GM21423 (cell line): ENCODE results near the gene SAV1.
"Not testable (repeated sequence)": the region's sequence is repeated elsewhere in the genome, so short reads cannot be mapped to it uniquely, and the experiment has no call there.

ENCODE experiments used
- ATAC-seq: cut with Tn5 transposase; IDR thresholded peaks from one replicate; pipeline ENCODE4 v1.9.1; 2021; ENCODE audit warnings: mild to moderate bottlenecking, moderate library complexity; ENCODE audit not compliant: unreplicated experiment

SAV1 gene

DNA sequence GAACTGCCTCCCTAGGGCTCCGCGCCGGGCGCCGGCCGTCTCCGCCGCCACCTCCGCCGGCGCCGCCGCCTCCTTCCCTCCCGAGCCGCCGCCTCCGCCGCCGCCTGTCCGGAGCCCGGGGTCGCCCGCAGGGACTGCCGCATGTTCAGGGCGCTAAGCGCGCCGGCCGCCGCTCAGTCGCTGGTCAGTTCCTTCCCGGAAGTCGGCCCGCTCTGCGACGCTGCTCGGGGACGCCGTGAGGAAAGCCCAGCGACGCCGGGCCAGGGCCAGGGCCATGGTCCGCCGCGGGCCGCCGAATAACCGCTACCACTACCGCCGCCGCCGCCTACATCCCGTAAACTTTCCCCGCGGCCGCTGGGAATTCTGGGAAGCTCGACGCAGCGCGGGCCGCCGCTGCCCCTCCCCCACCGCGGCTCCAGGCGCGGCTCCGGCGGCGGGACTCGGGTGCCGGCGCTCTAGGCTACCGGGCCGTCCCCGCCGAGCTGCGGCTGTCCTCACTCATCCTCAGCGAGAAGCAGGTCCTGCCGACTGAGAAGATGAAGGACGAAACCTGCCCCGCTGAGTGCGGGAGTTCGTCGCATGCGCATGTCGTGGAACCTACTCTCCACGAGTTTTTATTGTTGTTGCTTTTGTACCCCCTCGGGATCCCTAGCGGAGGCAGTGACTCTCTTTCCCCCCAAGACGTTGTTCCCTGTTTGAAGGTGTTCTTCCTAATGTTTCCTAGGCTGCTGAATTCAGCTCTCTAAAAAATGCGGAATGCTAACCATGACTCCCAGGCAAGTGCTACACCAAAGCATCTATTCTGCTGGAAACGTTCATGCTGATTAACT is at the start of gene SAV1:
SAV1 (minus strand) TSS at position 311 of the 830 bp plus-strand sequence. CDS start 339 bp downstream, outside the sequence.
- peak; percentile 64 for ATAC-seq

DNA sequence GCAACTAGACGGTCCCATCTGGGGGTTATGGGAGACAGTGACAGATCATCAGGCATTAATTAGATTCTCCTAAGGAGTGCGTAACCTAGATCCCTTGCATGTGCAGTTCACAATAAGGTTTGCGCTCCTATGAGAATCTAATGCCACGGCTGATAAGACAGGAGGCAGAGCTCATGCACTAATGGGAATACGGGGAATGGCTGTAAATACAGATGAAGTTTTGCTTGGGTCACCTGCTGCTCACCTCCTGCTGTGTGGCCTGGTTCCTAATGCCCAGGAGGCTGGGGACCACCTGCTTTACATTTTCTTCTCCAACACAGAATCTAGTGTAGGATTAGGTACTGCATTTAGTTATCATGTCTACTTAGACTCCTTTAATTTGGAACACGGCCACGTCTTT is 49.7 kb upstream of the SAV1 start:
- no peak for ATAC-seq

DNA sequence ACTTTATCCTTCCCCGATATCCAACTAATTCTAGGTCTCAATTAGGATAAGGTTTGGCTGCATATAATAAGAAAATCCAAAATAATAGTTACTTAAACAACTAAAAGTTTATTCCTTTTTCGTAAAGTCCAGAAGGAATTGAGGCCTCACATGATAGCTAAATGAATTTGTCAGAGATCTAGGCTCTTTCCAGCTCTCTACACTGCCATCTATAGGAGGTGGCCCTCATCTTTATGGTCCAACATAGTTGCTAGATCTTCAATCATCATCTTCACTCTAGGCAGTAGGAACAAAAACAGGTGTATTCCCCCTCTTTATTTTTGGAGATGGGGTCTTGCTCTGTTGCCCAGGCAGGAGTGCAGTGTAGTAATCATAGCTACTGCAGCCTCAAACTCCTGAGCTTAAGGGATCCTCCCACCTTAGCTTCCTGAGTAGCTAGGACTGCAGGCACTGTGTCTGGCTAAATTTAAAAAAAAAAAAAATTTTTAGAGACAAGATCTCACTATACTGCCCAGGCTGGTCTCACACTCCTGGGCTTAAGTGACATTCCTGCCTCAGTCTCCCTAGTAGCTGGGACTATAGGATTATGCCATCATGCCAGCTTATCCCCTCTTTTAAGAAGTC is 46.5 kb upstream of the SAV1 start:
- ATAC-seq, result no peak

DNA sequence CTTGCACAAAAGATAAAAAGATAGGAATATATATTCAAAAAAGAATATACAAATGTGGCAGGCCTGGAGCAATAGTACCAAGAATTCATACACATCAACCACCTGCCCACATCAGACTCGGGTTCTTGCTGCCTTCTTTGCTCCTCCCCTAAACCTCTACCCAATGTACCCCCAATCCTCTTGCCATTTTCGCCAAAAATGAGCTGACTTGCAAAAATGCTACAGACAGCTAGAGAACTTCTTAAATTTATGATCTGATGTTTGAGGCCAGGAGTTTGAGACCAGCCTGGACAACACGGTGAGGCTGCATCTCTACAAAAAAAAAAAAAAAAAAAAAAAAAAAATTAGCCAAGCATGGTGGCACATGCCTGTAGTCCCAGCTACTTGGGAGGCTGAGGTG is 42.9 kb upstream of the SAV1 start:
- ATAC-seq, result no peak

DNA sequence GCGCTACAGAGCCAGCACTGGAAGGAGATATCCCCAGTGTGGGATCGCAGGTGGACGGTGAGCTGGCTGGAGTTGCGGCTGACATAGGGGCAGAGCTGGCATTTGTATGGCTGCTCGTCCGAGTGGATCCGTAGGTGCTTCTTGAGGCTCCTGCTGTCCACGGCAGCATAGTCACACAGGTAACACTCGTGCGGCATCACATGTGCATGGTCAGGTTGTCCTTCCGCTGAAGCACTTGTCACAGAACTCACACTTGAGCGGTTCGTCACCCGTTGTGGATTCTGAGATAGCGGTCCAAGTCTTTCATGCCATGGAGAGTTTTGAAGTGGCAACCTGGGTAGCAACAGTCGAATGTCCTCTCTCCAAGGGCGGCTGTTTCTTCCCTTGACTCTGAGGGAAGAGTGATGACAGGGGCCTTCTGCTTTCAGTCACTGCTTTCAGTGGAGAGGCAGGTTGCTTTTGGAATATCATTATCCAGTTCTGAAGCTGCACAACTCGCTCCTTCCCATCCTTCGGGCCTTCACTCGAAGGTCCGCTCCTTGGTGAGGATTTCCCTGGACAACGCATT is 37.0 kb upstream of the SAV1 start:
- ATAC-seq, result no peak

DNA sequence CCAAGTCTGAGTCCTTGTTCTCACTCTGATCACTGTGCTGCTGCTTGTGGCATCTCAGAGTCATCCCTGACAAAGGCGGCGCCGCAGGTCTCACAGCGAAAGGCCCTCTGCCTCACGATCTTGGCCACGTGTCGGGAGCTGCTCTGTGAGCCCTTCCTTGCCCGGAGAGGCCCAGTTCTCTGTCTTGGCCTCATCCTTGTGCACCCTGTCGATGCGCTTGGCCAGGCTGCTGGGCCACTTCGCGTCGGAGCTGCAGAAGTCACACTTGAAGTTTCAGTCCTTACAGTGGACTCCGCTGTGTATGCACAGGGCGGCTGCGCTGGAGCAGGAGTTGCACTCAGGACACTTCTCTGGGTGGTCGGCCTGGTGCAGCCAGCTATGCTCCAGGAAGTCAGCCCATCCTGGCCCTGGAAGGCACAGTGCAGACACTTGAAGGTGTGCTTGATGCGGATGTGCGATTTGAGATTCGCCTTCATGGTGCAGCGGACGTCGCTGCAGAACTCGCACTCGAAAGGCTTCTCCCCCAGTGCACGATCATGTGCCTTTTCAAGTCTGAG is 36.4 kb upstream of the SAV1 start:
- ATAC-seq, result no peak

DNA sequence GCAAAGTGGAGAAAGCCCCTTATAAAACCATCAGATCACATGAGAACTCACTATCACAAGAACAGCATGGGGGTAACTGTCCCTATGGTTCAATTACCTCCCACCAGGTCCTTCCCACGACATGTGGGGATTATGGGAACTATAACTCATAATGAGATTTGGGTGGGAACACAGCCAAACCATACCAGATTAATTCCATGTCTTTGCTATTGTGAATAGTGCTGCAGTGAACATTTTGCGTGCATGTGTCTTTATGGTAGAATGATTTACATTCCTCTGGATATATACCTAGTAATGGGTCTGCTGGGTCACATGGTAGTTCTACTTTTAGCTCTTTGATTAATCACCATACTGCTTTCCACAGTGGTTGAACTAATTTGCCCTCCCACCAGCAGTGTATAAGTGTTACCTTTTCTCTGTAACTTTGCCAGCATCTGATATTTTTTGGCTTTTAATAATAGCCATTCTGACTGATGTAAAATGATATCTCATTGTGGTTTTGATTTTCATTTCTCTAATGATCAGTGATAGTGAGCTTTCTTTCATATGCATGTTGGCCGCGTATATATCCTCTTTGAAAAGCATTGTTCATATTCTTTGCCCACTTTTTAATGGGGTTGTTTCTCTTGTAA is 29.7 kb upstream of the SAV1 start:
- ATAC-seq, result no peak

DNA sequence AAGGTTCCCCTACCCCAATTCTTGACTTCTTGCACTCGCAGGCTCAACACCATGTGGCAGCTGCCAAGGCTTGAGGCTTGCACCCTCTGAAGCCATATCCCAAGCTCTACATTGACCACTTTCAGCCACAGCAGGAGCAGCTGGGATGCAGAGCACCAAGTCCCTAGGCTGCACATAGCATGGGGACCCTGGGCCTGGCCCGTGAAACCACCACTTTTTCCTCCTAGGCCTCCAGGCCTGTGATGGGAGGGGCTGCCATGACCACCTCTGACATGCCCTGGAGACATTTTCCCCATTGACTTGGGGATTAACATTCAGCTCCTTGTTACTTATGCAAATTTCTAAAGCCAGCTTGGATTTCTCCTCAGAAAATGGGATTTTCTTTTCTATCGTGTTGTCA is 26.2 kb upstream of the SAV1 start:
- ATAC-seq, result not testable (repeated sequence)

DNA sequence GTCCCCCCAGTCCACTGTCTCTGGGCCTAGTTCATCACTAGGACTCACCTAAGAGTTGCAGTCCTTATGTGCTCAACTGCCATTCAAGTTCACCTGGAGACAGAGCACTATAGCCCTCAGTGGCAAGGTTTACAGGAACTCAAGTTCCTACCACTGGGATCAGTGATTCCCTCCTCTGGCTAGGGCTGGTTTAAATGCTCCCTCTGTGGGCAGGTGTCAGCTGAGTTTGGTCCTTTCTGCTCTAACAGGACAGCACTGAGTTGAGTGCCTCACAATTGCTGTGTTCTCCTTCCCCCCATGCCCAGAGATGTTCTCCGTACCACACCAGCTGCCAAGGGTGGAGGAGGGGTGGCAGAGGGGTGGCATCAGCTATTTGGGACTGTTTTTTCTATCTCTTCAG is 20.8 kb upstream of the SAV1 start:
- no peak for ATAC-seq

DNA sequence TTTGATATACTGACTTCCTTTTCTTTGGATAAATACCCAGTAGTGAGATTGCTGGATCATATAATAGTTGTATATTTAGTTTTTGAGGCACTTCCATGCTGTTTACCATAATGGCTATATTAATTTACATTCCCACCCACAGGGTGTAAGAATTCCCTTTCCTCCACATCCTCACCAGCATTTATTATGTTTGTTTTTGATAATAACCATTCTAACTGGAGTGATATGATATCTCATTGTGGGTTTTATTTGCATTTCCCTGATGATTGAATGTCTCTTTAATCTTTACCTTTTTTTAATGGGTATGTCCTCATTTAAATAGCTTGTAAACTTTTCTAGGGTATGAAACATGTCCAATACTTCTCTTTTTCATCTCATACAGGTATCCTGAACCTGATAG is 11.6 kb upstream of the SAV1 start:
- ATAC-seq, result no peak

DNA sequence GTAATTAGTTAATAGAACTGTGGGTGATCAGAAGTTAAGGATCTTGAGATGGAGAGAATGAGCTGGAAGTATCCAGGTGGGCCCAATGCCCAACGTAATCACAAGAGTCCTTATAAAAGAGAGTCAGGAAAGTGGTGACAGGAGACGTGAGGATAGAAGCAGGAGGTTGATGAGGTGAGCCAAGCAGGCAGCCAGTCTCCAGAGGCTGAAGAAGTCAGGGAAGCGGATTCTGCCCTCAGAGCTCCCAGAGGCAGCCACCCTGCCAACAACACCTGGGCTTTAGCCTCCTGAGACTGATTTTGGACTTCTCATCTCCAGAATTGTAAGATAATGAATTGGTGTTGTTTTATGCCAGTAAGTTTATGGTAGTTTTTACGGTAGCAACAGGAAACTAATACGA is 10.1 kb upstream of the SAV1 start:
- ATAC-seq, result no peak

DNA sequence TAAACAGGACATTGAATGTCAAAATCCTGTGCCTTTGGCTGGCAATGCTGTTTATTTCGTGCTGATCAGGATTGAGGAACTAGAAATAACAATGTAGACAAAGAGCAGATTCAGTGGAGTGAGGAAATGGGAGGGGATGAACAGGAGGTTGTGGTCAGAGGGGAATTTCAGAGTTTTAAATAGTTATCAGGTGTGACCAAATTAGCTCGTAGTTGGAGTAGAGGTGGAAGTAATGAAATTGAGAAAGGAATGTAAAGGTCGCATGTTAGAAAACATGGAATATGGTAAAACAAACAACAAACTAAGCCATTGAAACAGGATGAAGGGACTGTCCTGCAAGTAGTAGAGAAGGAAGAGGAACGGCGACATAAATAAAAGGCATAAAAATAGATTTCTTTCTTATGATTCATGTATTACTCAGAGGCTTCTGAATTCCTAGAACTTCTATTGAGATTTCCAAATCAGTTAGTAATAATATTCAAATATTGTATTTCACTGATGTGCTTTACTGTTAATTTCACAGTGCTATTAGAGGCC is 9.5 kb upstream of the SAV1 start:
- ATAC-seq, result peak; percentile 80

DNA sequence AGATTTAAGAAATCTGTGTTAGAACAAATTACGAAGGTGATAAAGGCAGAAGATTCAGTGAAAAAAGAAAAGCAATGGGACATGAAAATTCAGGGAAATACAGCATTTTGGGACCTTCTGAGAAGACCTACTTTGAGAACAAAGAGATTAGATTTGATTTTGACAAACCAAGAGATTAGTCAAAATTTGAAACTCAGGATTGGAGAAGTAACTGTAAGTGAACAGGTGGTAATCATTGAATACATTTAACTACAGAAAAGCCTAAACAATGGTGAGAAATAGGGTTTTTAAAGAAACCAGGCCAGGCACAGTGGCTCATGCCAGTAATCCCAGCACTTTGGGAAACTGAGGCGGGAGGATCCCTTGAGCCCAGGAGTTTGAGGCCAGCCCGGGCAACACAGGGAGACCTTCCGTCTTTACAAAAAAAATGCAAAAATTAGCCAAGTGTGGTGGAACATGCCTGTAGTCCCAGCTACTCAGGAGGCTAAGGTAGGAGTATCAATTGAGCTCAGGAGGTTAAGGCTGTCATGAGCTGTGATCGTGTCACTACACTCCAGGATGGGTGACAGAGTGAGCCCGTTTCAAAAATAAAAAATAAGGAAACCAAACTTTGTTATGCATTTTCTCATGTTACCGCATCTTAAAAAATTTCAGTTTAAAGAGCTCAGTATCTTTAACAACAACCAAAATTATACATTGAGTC is 8.9 kb upstream of the SAV1 start:
- peak; percentile 40 for ATAC-seq

DNA sequence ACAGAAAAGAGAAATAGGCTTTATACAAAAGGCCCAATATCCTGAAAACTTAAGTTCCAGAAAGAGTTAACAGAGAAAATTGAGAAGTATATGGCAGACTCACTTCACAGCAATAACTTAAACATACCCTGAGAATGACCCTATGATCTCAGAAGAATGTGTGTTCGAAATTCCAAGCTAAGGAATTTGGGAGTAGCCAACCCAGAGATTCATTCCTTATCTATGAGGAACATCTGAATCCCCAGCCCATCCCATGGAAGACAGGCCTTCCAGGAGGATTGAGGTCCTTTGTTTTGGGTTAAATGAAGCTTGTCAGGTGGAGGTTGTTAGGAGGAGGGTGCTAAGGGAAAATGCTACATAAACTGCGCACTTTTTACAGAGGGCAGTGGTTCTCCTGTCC is 7.5 kb upstream of the SAV1 start:
- no peak for ATAC-seq

DNA sequence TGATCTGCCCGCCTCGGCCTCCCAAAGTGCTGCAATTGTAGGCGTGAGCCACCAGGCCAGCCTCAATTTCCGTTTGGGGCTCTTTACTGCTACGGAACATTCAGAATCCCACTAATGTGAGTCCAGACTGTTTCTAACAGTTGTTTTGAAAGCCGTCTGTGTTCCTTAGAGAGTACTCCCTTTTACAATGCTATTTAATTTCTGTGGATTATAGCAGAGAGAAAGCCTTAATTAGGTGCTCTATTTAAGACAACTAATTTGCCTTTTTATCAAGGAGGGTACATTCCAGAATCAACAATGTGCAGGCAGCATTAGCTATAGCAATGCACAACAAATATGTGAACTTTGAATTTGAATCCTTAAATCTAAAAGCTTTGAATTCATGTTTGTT is 2.8 kb upstream of the SAV1 start:
- no peak for ATAC-seq

DNA sequence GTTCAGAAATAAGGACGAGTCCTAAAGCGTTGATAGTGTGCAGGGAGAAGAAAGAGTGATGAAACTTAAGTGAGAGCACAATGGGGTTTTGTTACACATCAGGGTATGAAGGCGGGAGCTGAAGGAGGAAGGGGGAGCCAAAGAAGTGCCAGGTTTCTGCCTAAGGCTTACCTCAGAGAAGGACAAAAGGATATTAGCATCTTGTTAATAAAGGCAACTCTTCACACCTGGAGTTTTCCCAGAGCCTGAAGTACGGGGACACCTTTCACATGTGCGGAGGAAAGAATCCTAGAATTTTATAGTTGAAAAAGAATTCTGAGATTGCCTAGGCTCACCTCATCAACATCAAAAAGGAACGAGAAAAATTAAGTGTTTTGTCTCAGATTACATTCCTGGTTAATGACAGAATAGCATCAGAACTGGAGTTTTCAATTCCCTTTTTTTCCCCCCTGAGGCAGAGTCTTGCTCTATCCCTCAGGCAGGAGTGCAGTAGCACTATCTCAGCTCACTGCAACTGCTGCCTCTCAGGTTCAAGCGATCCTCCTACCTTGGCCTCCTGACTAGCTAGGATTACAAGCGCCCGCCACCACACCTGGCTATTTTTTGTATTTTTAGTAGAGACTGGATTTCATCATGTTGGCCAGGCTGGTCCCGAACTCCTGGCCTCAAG is 2.2 kb upstream of the SAV1 start:
- ATAC-seq, result no peak

DNA sequence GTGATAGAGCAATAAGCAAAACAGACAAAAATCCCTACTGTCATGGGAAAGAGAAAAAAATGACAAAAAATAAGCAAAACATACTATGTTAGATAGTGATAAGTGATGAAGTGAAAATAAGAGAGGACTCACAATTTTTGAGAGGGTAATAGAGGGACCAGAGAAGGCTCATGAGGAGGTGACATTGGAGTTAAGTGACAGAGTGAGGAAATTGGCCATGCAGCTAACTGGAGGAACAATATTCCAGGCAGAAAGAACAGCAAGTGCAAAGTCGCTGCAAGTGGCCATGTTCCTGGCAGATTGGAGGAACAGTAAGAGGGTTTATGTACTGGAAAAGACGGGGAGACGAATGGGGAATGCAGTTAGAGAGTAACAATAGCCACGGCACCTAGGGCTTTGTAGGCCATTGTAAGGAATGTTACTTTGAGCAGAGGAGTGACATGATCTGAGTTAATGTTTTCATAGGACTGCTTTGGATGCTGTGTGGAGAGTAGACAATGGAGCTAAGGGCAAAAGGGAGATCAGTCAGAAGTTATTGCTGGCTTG is 1.4 kb upstream of the SAV1 start:
- ATAC-seq, result no peak

DNA sequence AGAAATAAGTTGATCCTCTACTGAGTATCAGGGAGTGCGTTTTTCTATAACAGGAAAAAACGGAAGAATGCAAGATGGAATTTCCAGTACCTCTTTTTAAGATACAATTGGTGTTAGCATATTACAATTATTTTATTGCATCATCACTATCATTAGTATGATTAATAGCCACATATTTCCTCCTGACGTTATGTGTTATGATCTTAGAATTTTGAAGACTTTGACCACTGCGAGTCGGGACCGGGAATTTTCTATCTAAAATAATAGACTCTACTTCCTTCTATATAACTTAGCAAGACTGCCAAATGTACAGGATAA is 679 bp upstream of the SAV1 start:
- ATAC-seq, result no peak

DNA sequence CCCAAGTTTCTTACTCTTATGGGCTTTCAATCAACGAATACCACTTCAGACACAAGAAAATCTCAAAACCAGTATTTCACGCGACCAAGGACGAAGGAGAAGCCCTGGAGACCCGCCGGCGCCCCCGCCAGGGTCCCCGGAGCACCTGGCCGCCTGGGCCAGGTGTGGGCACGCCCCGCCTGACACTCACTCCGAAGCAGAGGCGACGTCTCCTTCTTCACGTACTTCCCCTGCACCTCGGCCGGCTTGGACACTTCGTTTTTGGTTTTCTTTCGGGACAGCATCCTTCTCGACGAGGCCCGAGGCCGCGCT is 466 bp downstream of the SAV1 start:
- ATAC-seq, result peak; percentile 39
